GM12892 (cell line): ENCODE data around the gene CNN1.
"Not testable (repeated sequence)": the region's sequence is repeated elsewhere in the genome, so short reads cannot be mapped to it uniquely, and the experiment has no call there.

Source experiments
- DNase-seq: peaks from one replicate; pipeline ENCODE4 v3.0.0; 2011; ENCODE audit not compliant: insufficient read length
- FAIRE-seq: peaks from 2 replicates; lab custom pipeline; 2011; peaks lifted over from hg19 to GRCh38; lab: Jason Lieb, UNC
- POLR2A ChIP-seq: IDR thresholded peaks from 2 replicates; pipeline ENCODE4 v1.6.1; 2011; ENCODE audit warnings: low read depth, low read length, control low read depth
- POLR2AphosphoS5 ChIP-seq: IDR thresholded peaks from 2 replicates; pipeline ENCODE4 v1.6.1; 2011; ENCODE audit warnings: low read depth, low read length, control low read depth
- TAF1 ChIP-seq: IDR thresholded peaks from 2 replicates; pipeline ENCODE4 v1.6.1; 2011; ENCODE audit warnings: low read depth, mild to moderate bottlenecking, control low read depth, low read length, borderline replicate concordance

The CNN1 gene

DNA sequence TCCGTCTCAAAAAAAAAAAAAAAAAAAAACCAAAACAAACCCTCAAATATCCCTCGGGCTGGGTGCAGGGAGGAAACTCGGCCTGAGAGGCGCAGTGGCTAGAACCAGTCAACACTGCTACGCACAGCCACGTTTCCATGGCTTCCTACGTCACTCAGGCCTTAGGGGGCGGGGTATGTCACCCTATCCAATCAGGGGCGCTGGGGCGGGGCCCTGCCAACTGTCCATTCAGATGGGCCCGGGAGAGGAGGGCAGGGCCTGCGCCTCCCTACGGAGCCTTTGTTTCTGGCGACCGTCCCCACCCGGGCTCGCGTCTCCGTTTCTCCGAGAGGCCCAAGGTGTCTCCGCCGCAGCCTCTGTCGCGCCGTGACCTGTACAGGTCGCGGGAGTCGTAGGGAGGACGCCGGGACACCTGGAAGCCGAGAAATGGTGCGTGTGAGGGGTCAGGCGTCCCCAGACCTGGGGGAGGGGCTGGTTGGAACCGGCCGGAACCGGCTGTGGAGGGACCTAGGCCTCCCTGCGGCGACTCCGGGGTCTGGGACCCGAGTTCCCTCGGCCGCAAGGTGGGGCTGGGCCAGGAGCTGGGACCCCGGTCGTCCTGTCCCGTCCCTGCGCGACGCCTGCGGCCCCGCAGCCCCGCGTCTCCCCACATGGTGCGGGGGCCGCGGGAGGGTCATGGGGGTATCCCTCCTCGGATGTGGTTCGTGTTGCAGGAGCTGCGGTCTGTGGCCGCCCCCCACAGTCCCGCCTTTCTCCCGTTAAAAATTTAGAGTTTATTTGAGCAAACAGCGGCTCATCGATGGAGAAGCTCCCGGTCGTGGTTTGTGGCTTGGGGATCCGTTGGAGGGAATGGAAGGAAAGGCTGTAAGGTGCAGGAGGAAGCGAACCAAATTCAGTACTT is 58.8 kb downstream of the CNN1 start, which contains the start of gene ZNF627:
Gene ZNF627 (plus strand): TSS at position 282 of the 901 bp plus-strand sequence. CDS start 145 bp downstream, at position 427.
- FAIRE-seq (peak; percentile 96), DNase-seq (peak; percentile 97)
- TF ChIP-seq TAF1 (peak; percentile 77; the same call in 1 of the 2 replicates), POLR2A (peak; percentile 95), POLR2AphosphoS5 (peak; percentile 92)

DNA sequence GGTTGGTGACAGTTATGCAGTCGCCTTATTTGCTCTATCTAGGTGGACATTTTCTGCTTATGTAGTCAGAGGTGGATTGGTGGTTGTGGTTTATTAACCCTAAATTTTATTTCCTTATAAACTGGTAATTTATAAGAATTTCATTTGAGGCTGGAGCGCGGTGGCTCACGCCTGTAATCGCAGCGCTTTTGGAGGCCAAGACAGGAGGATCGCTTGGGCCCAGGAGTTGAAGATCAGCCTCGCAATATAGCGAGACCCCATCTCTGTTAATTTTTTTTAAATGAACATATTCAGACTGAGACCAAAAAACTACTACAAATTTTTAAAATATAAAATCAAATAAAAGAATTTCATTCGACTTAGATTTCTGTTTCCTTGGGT is 59.4 kb downstream of the CNN1 start:
- TF ChIP-seq TAF1 (no peak), POLR2AphosphoS5 (no peak), POLR2A (no peak)
- FAIRE-seq (no peak), DNase-seq (no peak)

DNA sequence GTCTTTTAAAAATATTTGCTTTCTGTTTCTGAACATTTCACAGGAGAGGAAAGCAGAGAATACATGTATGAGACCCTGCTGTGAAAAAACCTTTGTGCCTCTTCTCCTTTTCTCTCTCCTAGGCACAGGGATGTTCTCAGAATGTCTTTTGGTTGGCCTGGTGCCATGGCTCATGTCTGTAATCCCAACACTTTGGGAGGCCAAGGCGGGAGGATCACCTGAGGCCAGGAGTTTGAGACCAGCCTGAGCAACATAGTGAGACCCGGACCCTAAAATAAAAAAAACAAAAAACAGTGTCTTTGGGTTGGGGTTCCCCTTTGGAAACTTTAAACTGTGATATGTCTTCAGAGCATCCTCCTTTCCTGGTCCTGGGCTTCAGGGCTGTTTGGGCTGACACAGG is 60.1 kb downstream of the CNN1 start:
- DNase-seq (no peak), FAIRE-seq (no peak)
- TF ChIP-seq POLR2A = no peak
- no peak for TF ChIP-seq POLR2AphosphoS5
- TF ChIP-seq TAF1 = no peak

DNA sequence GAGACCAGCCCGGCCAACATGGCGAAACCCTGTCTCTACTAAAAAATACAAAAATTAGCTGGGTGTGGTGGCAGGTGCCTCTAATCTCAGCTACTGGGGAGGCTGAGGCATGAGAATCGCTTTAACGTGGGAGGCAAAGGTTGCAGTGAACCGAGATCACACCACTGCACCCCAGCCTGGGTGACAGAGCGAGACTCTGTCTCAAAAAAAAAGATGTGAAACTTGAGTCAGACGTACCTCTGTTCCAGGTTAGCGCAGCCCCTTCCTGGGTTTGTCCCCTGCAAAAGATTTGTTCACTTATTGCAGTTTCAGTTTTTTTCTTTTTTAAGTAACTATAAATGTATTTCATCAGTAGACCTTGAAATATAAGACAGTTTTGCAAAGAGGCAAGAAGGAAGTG is 61.1 kb downstream of the CNN1 start:
- DNase-seq, FAIRE-seq: not testable (repeated sequence)
- TF ChIP-seq POLR2AphosphoS5 = 0 out of 2 replicates have a peak, but pooled peaks have one; percentile 29
